Glutamatergic neuron (in vitro differentiated cells): ENCODE data around the gene FSTL5. TPM values are rescaled to one million over a fixed set of nuclear protein-coding genes. Genes with fewer than 3 reads are reported as not detected.

Experiments used
- DNase-seq: peaks from one replicate; pipeline ENCODE4 v3.0.0; 2022
- H3K27ac Mint-ChIP-seq: one replicate; pipeline ENCODE4 v1.8.0; 2020; ENCODE audit warnings: mild to moderate bottlenecking, mixed read lengths, inconsistent platforms; ENCODE audit not compliant: unreplicated experiment
- H3K27me3 Mint-ChIP-seq: one replicate; pipeline ENCODE4 v1.8.0; 2020; ENCODE audit warnings: mild to moderate bottlenecking, moderate library complexity, mixed read lengths, inconsistent platforms; ENCODE audit not compliant: unreplicated experiment
- H3K36me3 Mint-ChIP-seq: one replicate; pipeline ENCODE4 v1.8.0; 2020; ENCODE audit warnings: mild to moderate bottlenecking, mixed read lengths, inconsistent platforms; ENCODE audit not compliant: unreplicated experiment
- H3K4me1 Mint-ChIP-seq: one replicate; pipeline ENCODE4 v1.8.0; 2020; ENCODE audit warnings: mild to moderate bottlenecking, low read depth, mixed read lengths, inconsistent platforms; ENCODE audit not compliant: unreplicated experiment
- H3K4me3 Mint-ChIP-seq: one replicate; pipeline ENCODE4 v1.8.0; 2020; ENCODE audit warnings: mild to moderate bottlenecking, mixed read lengths, inconsistent platforms; ENCODE audit not compliant: unreplicated experiment
- H3K9me3 Mint-ChIP-seq: one replicate; pipeline ENCODE4 v1.8.0; 2020; ENCODE audit warnings: mild to moderate bottlenecking, moderate library complexity, mixed read lengths, inconsistent platforms; ENCODE audit not compliant: unreplicated experiment
- total RNA-seq: library from RNA; stranded (reverse); fragmentation: NEBNext Ultra II Directional; extraction: Animal tissue kit (Norgen Biotek cat#: 25700); gene quantifications from one replicate; pipeline ENCODE4 v1.2.1, GENCODE V29; 2021; ENCODE audit not compliant: unreplicated experiment
- TF ChIP-seq, protein P1 (sequence below): fragments of 200-600 bp; sonication (generic); IDR thresholded peaks from one replicate; pipeline ENCODE4 v1.5.0; 2021; ENCODE audit not compliant: partially characterized antibody, unreplicated experiment

The FSTL5 gene
- total RNA-seq, 1 donor from 2014 or later = 9.2 TPM

- no peaks in the 10 kb centered on the region for H3K9me3 Mint-ChIP-seq
- TF ChIP-seq, protein P1, sequence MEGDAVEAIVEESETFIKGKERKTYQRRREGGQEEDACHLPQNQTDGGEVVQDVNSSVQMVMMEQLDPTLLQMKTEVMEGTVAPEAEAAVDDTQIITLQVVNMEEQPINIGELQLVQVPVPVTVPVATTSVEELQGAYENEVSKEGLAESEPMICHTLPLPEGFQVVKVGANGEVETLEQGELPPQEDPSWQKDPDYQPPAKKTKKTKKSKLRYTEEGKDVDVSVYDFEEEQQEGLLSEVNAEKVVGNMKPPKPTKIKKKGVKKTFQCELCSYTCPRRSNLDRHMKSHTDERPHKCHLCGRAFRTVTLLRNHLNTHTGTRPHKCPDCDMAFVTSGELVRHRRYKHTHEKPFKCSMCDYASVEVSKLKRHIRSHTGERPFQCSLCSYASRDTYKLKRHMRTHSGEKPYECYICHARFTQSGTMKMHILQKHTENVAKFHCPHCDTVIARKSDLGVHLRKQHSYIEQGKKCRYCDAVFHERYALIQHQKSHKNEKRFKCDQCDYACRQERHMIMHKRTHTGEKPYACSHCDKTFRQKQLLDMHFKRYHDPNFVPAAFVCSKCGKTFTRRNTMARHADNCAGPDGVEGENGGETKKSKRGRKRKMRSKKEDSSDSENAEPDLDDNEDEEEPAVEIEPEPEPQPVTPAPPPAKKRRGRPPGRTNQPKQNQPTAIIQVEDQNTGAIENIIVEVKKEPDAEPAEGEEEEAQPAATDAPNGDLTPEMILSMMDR = no peak
- no peaks in the 10 kb centered on the region for H3K36me3 Mint-ChIP-seq
- H3K27ac Mint-ChIP-seq = no peak overlapping the region
- H3K4me1 Mint-ChIP-seq = peaks cover 7% of the 10 kb centered on the region
- DNase-seq = no peak
- H3K27me3 Mint-ChIP-seq = no peaks in the 10 kb centered on the region
- H3K4me3 Mint-ChIP-seq = no peak overlapping the region
These were observed 781.1 kb downstream of the FSTL5 start for GRCh38 chr4:161382655-161383054.

DNA sequence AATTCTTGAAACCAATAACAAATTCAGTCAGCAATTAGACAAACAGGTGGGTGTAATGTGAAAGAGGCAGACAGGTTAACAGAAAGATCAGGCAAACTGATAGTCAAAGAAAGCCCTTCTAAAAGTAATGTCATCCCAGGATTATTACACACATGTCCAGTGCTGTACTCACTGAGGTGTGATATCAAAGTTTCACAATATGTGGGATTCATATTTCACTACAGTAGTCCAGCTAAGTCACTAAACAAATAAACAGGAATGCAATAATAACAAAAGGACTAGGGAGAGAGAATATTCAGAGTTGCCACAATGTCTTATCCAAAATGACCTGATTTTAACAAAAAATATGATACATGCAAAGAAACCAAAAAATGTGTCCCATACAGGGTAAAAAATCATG is 787.5 kb downstream of the FSTL5 start:
- Mint-ChIP-seq H3K4me1 (no peaks in the 10 kb centered on the region), H3K27me3 (no peaks in the 10 kb centered on the region), H3K36me3 (no peaks in the 10 kb centered on the region), H3K27ac (no peak overlapping the region), H3K4me3 (no peak overlapping the region), H3K9me3 (no peaks in the 10 kb centered on the region)
- TF ChIP-seq, protein P1 = no peak
- DNase-seq = no peak

GRCh38 chr4:161364681-161365080 is 799.1 kb downstream of the FSTL5 start:
- H3K27me3 Mint-ChIP-seq = no peaks in the 10 kb centered on the region
- no peak overlapping the region for H3K4me3 Mint-ChIP-seq
- H3K27ac Mint-ChIP-seq = no peak overlapping the region
- H3K9me3 Mint-ChIP-seq = no peaks in the 10 kb centered on the region
- no peaks in the 10 kb centered on the region for H3K36me3 Mint-ChIP-seq
- TF ChIP-seq, protein P1 = no peak
- DNase-seq = no peak
- peaks cover 2% of the 10 kb centered on the region for H3K4me1 Mint-ChIP-seq

DNA sequence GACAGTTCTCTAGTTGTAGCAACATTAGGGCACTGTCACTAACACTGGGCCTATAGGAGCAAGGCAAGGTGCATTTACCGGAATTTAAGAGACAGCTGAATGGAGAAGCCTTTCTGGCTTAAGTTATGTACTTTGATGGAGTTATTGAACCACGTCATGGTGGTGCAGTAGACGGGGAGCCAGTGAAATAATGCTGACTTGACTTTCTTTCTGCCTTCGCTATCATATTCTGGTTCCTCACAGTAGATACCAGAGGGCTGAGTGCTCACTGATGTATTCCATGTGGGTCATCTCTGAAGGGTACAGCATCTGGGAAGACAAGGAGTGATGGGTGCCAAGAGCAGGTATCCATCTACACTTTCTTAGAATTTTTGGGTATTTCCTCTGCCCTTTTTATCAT is 802.8 kb downstream of the FSTL5 start:
- TF ChIP-seq, protein P1 = no peak
- no peaks in the 10 kb centered on the region for H3K9me3 Mint-ChIP-seq
- H3K36me3 Mint-ChIP-seq = no peaks in the 10 kb centered on the region
- DNase-seq = no peak
- no peak overlapping the region for H3K27ac Mint-ChIP-seq
- no peaks in the 10 kb centered on the region for H3K27me3 Mint-ChIP-seq
- no peak overlapping the region for H3K4me3 Mint-ChIP-seq
- H3K4me1 Mint-ChIP-seq = peaks cover 2% of the 10 kb centered on the region

DNA sequence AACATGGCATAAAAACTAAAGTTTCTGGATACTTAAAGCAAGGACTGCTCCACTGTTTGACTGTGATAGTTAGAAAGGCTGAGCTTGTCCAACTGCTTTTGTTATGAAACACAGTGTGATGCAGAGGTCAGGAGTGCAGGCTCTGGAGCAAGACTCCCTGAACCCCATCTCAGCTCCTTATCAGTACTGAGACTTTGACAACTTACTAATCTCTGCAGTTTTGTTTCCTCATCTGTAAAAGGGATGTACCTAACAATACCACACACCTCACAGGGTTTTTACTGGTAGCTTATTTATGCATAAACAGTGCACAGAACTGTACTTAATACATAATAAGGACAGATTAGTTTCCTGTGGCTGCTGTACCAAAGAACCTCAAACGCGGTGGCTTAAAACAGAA is 804.3 kb downstream of the FSTL5 start:
- no peaks in the 10 kb centered on the region for H3K36me3 Mint-ChIP-seq

More for the DNA sequence above, 804.3 kb downstream of the FSTL5 start:
- TF ChIP-seq, protein P1 = no peak
- Mint-ChIP-seq H3K27ac (no peak overlapping the region), H3K4me1 (peaks cover 2% of the 10 kb centered on the region), H3K9me3 (no peaks in the 10 kb centered on the region), H3K27me3 (no peaks in the 10 kb centered on the region), H3K4me3 (no peak overlapping the region)
- no peak for DNase-seq
